Hematopoietic multipotent progenitor cell treated with erythropoietin and hydrocortisone succinate and interleukin-3 and kit ligand, for 8 days (in vitro differentiated cells): Measurements from ENCODE around the gene TMEM117.
"Not testable (repeated sequence)": the region's sequence is repeated elsewhere in the genome, so short reads cannot be mapped to it uniquely, and the experiment has no call there.

Experiments
- DNase-seq: peaks from one replicate; pipeline ENCODE4 v3.0.0-alpha.2; 2015

Gene TMEM117

DNA sequence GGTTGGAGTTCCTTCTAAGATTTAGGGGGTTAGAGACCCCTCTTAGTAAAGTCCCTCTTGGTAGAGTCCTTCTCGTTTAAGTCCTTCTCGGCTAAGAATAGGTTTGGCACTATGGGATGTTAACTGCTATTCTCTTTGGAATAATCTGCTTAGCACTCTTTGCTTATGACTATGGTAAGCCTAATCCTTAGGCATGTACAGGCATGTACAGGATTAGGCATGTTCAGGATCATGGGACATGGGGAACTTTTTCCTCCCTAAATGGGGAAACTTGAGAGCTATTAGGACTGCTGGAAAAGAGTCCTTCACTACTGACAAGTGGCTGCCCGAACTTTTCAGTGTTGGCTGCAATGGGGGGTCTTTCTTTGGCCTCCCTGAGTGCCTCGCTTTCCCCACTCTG, 193.3 kb downstream of the TMEM117 start:
- no peak for DNase-seq

GRCh38 chr12:44031472-44032185, 195.7 kb downstream of the TMEM117 start:
- no peak for DNase-seq

GRCh38 chr12:44034906-44035305, 199.0 kb downstream of the TMEM117 start:
- no peak for DNase-seq

GRCh38 chr12:44036875-44037443, 201.1 kb downstream of the TMEM117 start:
- no peak for DNase-seq

GRCh38 chr12:44038411-44038810, 202.5 kb downstream of the TMEM117 start:
- no peak for DNase-seq

GRCh38 chr12:44044491-44044890, 208.6 kb downstream of the TMEM117 start:
- not testable (repeated sequence) for DNase-seq

DNA sequence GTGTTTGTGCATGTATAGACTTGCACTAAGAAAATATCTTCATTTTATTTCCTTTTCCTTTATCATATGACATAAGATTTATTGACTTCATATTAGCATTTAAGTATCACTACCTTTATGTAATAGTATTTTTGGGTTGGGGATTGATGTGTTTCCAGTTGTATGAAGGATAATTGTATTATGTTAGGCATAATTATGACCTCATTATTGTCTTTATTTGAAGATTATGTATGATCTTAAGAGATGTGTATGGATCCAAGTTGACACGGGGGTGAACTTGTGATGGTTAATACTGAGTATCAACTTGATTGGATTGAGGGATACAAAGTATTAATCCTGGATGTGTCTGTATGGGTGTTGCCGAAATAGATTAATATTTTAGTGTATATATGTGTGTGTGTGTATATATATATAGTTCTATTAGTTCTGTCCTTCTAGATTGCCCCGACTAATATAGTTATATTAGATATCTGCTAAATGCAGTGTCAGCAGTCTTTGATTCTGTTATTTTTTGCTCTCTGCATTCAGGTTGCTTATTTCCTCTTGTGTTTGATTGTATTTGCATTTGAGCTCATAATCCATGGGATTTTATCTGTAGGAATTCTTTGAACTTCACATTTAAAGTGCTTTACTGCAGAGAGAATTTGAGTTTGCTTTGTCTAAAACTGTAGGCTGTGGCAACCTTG, 211.0 kb downstream of the TMEM117 start:
- no peak for DNase-seq

- DNase-seq: no peak
Observed at GRCh38 chr12:44052554-44052953, 216.7 kb downstream of the TMEM117 start.

DNA sequence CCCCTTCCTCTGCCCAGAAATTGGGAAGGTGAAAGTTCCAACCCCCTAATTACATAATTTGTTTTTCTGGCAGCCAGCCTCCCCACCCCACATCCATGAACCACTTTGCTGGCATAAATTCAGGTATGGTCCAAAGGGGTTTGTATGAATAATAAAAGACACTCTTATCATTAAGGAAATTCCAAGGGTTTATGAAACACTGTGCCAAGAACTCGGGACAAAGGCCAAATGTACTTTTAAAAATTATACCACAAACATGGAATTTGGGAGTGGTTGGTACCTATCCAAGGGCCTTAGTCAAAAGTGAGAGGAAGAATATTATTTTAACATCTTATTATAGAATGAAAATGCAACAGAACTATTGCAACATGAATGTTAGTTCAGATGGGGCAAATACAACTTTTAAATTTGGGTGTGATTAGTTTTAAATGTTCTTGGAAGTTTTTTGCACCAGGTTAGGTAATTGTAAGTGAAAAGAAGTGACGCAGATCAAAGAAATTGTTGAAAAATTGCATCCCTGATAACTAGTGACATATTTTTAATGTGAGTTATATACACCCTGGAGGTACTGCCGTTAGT, 217.8 kb downstream of the TMEM117 start:
- DNase-seq: no peak

DNA sequence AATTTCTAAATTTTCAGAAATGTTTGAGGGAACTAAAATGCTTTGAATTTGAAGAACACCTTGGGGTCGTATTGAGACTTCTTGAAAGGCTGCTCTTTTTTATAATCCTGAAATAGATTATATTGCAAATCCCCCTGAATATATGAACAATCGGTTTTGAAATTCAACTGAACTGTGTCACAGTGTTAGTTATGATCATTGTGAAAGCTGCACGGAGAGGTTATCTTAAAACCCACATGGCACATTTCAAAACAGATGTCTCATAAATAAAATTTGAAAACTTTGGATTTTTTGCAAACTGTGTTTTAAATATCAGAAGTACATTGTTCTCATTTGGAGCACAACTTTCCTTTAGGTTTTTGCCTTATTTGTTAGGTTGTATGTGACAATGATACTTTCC, 218.4 kb downstream of the TMEM117 start:
- no peak for DNase-seq

GRCh38 chr12:44058366-44058765, 222.5 kb downstream of the TMEM117 start:
- DNase-seq: no peak

DNA sequence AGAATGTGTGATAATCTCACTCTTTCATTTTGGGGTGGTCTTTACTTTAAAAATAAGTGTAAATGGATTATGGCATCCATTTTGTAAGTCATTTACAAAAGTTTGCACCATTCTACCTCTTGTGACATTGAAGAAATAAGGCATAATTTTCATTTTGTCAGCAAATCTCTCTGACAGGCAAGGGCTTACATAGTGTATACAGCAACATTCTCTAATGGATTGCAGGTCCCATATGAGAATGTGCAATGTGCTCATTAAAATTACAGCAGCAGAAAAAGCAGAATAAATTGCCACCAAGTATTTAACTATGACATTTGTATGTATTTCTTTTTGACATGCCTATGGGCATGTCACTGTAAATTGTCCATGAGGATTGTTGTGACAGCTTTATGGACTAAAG, 223.6 kb downstream of the TMEM117 start:
- no peak for DNase-seq

DNA sequence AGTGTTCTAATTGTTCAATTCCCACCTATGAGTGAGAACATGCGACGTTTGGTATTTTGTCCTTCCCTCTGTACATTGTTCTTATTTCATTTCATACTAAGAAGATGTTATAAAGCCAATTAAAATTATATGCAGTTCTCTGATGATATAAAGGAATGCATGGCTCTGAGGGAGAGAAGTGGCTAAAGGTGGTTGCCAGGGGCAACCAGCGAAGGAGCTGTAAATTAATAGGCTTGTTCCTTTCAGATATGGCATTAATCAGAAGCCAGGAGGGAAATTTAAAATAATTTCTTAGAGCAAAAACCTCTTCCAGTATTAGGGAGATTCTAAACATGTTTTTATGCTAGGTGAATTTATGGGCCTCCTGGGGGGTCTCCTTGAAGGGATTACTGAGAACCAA, 227.8 kb downstream of the TMEM117 start:
- DNase-seq: no peak

- no peak for DNase-seq
Observed at GRCh38 chr12:44076871-44077270, 241.0 kb downstream of the TMEM117 start.

DNA sequence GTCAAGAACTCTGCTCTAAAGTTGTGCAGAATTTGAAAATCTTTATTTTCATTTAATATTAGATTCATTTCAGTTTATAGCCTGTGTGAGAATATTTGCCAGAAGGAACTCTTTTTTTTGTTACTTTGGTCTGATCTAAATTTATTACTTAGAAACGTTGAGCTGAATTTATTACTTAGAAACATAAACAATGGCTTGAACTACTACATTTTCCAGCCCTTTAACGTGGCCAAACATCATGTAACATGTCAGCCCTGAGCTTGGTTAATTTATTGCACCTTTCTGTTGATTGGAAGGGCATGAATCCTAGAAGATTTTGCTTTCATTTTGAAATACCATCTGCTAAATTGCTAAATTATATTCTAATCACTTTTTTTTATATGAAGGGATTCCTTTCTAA, 241.4 kb downstream of the TMEM117 start:
- DNase-seq: no peak

DNA sequence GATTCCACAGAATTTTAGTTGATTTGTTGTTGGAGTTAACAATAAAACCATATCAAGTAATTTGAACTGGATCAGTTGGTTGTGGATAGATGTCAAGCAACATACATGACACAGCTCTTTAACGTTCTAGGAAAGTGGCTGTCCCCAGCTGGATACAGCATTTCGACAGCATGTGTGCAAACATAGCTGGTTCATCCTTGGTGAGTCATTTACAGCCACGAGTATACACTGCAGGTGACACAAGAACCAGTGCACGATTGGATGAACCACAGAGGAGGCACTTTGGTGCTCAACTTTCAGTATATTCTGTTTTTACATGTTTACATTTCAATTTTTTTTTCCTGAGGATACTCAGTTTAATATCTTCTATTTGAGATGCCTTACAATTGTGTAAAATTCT, 242.4 kb downstream of the TMEM117 start:
- DNase-seq: no peak

DNA sequence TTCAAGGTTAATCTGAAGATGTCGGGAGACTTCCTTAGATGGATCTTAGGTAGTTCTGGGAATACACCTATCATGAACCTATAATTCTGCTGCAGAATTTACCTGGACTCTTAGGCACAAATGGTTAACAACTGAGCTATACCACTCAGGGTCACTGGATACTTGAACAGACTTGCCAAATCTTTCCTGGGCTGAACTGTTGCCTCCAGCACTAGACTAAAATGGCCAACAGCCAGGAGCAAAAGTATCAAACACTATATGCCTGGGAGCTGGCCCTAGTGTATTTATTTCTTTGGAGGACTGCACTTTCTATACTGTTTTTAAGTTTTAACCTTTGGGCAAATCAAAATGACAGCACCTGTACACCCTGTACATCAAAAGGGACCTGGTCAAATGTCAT, 252.8 kb downstream of the TMEM117 start:
- DNase-seq: no peak

GRCh38 chr12:44091948-44092606, 256.2 kb downstream of the TMEM117 start:
- DNase-seq: no peak

DNA sequence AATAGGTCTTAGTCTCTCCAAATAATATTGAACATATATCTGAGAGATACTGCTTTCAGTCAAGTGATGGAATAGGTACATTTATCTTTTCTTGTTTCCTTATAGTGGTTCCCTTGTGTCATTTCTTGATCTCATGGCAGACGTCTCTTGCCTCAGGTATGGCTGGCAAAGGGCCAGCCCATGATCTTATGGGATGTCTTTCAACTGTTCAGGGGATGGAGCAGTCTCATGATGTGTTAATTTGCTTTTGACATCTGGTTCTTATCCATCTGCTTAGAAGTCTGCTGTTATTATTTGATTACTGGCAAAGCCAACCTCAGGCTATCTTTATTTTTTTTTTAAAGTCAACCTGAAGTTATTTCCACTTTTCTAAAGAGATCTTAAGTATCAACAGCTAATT, 262.9 kb downstream of the TMEM117 start:
- DNase-seq: no peak

DNA sequence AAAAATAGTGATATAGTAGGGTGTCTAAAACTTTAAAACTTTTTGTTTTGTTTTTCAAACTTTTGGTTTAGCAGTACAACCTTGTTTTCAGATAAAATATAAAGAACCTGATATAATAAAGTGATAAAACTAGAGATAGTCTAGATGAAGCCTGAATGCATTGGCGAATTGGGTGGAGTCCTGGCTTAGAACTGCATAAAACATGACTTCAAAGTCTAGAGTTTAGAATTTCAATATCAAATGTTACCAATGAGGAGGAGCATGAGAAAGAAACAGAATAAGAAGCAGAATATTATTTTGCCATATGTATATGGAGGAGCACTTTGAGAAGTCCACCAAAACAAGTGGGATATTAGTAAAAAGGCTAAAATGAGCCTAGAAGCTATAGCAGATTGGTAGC, 263.6 kb downstream of the TMEM117 start:
- no peak for DNase-seq

GRCh38 chr12:44100264-44100663, 264.4 kb downstream of the TMEM117 start:
- no peak for DNase-seq

DNA sequence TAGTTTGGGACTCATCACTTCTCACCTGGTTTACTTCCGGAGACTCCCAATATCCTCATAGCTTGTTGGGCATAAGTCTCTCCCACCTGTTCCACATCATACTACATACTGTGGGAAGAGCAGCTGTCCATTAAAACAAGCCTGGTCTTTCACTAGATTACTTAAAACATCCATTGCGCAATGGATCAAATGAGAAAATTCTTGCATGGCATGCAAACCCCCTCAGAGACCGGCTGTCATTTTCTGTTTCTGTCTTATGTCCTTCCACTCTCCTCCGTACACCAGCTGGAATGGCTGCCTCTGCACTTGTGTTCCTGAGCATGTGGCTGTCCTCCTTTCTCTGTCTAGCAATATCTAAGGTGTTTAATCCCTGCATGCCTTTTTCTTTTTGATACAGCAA, 265.6 kb downstream of the TMEM117 start:
- no peak for DNase-seq

DNA sequence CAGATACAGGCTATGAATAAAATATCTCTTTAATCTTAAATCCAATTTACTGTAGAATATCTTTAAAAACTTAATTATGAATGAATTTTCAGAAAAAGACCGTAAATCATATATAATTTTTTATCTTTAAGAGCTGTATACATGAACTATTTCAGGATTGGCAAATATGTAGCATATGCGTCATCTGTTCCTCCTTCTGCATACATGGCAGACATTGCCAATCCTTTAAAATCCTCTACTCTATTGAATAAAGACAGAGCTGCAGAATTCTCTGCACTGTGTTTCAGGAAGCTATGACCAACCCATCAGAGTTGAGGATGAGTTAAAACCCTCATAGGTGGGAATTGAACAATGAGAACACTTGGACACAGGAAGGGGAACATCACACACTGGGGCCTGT, 279.0 kb downstream of the TMEM117 start:
- DNase-seq: no peak

GRCh38 chr12:44117337-44117736, 281.5 kb downstream of the TMEM117 start:
- DNase-seq: no peak
